Measurements from ENCODE around the gene EXD3.
A peak's percentile ranks its signal among the peaks of the same experiment; 100 is the strongest.
"Not testable (repeated sequence)": the region's sequence is repeated elsewhere in the genome, so short reads cannot be mapped to it uniquely, and the experiment has no call there.

Gene EXD3

GRCh38 chr9:137458194-137459151 lies 35.5 kb upstream of the EXD3 start:
- peak; percentile 35 for DNase-seq

GRCh38 chr9:137457406-137458193 lies 34.6 kb upstream of the EXD3 start:
- no peak for DNase-seq

- no peak for DNase-seq
Measured at GRCh38 chr9:137456864-137457405, 34.0 kb upstream of the EXD3 start.

- DNase-seq, result no peak
Measured at GRCh38 chr9:137456061-137456863, 33.3 kb upstream of the EXD3 start.

- DNase-seq, result no peak
Measured at GRCh38 chr9:137455359-137455991, 32.5 kb upstream of the EXD3 start.

- peak; percentile 39 for DNase-seq
Measured at GRCh38 chr9:137454597-137455358, 31.8 kb upstream of the EXD3 start.

DNA sequence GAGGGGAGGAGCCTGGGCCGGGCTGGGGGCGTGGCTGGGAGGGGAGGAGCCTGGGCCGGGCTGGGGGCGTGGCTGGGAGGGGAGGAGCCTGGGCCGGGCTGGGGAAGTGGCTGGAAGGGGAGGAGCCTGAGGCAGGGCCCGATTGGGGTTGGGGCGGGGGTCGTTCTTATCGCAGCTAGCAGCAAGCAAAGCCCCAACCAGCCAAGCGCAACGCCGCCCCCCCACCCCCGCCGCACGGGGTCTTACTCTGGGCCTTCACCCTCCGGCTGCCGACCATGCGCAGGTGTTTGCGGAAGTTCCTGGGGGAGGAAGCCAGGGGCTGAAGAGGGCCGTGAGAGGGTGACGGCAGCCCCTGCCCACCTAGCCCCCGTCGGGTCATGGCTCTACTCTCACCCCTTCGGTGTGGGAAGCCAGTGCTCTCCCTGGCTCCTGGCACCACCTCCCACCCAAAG lies 31.2 kb upstream of the EXD3 start:
- peak; percentile 74 for DNase-seq

DNA sequence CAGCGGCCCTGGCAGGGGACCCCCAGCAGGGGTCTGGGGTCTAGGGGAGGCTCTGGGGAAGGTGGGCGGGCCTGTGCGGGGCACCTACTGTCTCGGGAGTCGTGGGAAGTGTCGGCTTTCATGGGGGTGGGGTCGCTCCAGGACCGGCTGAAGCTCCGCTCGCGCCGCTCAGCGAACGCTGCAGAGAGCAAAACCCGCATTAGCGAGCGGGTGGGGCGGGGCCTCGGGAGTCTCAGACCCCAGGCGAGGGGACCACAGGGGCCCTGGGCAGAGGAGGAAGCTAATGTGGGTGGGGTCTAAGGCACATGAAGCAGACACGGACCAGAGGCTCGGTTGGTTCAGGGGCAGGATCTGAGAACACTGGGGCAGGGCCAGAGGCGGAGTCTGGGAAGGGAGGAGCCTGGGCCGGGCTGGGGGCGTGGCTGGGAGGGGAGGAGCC lies 30.7 kb upstream of the EXD3 start:
- DNase-seq, result peak; percentile 89

DNA sequence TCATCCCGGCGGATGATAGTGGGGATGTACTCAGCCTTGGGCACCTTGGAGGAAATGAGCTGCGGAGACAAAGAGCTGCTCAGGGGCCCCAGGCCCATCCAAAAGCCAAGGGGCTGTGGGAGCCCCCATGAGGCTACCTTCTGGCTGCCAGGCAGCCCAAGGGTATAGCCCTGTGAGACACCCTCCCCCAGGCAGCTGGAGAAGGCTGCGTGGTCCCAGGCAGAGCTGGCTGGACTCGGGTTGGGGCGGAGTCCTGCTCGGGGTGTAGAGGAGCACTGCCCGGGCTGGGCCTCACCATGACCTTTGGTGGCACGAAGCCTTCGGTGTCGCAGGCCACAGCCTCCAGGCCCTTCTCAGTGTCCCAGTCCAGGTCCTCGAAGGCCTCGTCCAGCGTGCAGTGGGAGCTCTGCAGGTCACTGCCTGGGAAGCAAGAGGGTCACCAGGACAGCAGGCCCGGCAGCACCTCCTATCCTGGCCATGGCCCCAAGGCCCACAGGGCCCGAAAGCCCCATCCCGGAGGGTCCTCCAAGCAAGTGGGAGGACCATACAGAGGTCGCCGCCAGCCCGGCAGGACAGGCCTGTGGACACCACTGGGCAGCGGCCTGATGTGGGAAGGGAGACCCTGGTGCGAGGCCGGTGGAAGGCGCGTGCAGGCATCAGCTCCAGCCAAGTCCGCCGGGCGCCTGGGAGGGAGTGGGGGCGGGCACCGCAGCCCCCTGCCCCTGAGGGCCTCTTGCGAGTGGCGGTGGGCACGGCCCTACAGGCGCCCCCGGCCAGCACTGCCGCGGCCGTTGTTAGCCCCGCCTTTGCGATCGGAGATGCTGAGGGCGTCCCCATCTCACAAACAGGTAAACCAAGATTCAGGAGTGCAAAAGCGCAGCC lies 30.0 kb upstream of the EXD3 start:
- no peak for DNase-seq

DNA sequence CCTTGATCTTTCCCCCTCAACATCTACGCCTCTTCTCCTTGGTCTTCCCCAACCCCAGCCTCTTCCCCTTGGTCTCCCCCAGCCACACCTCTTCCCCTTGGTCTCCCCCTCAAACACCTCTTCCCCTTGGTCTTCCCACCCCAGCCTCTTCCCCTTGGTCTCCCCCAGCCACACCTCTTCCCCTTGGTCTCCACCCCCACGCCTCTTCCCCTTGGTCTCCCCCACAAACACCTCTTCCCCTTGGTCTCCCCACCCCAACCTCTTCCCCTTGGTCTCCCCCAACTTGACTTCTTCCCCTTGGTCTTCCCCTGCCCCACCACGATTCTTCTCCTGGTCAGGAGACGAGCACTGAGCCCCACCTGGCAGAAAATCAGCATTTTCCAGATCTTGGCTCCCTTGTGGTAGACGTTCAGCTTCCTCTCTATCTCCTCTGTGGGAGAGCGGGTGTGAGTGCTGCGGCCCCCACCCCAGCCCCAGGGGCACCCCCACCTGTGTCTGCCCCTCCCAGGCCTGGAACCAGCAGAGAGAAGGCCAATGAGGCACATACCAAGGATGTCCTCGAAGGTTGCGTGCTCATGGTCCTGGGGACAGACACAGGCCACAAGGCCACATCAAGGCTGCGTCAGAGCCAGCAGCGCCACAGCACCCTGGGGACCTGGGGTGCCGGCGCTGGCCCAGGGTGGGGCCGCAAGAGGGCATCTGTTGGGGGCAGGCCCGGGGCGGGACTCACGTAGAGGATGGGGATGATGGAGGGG lies 29.2 kb upstream of the EXD3 start:
- DNase-seq, result no peak

- not testable (repeated sequence) for DNase-seq
Measured at GRCh38 chr9:137451264-137452005, 28.5 kb upstream of the EXD3 start.

DNA sequence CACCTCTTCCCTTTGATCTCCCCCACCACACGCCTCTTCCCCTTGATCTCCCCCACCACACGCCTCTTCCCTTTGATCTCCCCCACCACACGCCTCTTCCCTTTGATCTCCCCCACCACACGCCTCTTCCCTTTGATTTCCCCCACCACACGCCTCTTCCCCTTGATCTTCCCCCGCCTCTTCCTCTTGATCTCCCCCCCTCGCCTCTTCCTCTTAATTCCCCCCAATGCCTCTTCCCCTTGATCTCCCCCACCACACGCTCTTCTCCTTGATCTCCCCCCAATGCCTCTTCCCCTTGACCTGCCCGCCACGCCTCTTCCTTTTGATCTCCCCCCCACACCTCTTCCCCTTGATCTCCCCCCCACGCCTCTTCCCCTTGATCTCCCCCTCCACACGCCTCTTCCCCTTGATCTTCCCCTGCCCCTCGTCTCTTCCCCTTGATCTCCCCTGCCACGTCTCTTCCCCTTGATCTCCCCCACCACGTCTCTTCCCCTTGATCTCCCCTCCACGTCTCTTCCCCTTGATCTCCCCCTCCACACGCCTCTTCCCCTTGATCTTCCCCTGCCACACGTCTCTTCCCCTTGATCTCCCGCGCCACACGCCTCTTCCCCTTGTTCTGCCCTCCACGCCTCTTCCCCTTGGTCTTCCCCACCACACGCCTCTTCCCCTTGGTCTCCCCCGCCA lies 27.7 kb upstream of the EXD3 start:
- not testable (repeated sequence) for DNase-seq

DNA sequence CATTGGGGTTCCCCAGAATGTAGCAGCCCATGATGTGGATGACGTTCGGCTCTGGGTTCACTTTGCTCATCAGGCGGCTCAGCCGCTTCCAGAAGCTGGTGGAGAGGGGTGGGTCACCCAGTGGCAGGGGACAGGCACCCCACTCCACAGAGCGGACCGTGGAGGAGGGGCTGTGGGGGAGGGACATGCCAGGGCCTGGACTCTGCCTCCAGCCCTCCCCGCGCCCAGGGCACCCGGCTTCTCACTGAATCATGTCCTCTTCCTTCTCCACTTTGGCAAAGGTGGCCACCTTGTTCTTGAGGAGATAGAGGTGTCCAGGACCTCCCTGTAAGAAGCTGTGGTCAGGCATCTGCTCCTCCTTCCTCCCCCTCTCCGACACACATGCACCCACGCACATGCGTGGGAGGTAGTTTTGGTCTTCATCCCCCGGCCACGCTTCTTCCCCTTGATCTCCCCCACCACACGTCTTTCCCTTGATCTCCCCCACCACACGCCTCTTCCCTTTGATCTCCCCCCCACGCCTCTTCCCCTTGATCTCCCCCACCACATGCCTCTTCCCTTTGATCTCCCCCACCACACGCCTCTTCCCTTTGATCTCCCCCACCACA lies 27.1 kb upstream of the EXD3 start:
- DNase-seq, result peak; percentile 41

- DNase-seq, result no peak
Measured at GRCh38 chr9:137449081-137449844, 26.3 kb upstream of the EXD3 start.

- DNase-seq, result no peak
Measured at GRCh38 chr9:137448602-137448962, 25.6 kb upstream of the EXD3 start.

DNA sequence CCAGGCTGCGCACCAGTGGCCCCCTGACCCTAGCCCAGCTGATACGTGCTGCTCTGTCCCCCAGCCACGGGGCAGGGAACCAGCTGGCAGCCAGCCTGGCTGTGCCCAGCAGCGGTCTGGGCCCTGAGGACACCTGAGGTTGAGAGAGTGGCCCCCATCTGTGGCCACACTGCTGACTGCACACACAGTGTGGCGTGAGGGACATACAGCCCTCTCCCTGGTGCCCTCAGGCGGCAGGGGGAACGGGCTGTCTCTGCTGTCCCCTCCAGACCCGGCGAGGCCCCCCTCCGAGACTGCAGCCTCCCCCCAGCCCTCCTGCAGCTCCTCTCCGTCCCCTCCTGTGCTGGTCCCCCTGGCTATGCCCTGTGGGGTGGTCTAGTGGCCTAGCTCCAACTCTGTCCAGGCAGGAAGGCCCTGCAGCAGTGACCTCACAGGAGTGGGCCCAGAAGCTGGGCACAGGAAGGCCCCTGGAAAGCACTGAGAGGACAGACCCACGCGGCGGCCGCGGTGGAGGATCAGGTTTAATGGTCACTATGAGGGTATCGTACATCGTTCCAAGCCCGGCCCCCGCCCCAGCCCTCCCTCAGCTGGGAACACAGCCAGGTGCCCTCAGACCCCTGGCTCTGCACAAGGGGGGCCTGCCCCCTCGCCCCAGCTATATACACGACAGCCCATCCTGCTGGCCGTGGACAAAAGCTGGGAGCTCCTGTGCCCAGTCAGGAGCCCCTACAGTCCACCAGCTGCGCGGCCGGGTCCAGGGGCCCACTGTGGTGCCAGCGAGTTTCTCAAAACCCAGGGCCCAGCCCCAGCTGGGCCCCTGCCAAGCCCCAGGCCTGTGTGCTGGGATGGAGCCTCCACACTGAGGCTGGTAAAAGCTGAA lies 25.0 kb upstream of the EXD3 start:
- DNase-seq, result no peak
